Kidney glomerular epithelial cell (primary cell): ENCODE results near the gene H2BK1.
A peak's percentile ranks its signal among the peaks of the same experiment; 100 is the strongest.

Experiments used
- DNase-seq: peaks from one replicate; lab custom pipeline; 2025; lab: John Stamatoyannopoulos, UW

The H2BK1 gene

DNA sequence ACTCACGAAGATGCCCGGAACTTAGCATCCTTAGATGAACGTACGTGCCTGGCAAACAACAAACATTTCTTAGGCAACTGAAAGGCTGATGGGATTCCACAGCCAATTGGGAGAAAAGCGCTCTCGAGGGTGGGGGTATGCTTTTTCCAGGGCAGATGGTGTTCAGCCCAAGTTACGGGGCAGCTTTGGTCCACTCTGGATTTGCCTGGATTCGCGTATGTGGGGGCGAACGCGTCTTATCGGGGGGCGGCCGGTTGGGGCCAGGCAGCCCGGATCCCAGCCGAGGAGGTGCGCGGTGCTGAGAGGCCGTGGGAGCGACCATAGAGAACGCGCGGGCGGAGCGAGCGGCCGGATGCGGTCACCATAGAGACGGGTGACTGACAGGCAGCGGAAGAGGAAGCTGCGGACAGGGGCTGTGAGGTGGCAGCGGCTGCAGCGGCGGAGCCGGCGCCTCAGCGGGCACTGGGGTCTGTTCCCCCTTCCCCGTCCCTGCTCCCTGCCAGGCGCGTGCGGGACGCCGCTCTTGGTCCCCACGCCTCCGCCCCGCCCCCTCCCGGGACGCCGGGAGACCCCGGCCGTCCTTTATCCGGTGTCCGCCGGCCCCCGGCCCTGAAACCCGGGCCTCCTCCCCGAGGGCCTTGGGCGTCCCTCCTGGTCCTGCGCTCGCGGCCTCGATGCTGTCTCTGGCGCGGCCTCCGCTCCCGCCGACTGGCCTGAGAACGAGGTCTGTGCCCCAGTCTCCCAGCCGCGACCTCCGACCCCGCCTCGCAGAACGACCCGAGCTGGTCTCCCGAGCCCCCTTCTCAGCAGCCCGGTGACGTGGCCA is 22.0 kb upstream of the H2BK1 start, which contains the start of gene CHPF2:
TSS of gene CHPF2 (plus strand) at position 393 of the 826 bp plus-strand sequence. CDS start 1,529 bp downstream, outside the sequence.
- DNase-seq = peak; percentile 55

- DNase-seq = no peak
These were observed 20.8 kb upstream of the H2BK1 start for GRCh38 chr7:151231080-151231479.

DNA sequence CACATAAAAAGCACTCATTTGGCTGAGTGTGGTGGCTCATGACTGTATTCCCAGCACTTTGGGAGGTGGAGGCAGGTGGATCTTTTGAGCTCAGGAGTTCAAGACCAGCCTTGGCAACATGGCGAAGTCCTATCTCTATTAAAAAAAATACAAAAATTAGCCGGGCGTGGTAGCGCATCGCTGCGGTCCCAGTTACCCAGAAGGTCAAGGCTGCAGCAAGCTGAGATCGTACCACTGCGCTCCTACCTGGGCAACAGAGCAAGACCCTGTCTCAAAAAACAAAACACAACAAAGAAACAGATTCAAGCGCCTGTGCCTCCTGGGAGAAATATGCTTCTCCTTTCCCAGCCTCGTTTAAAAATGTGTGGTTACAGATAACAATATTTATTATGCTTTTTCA is 19.0 kb upstream of the H2BK1 start:
- no peak for DNase-seq

GRCh38 chr7:151228024-151228866 is 18.0 kb upstream of the H2BK1 start:
- DNase-seq = no peak

GRCh38 chr7:151226875-151227782 is 16.8 kb upstream of the H2BK1 start, which contains the start of gene ABCF2:
Gene ABCF2, minus strand, starts transcription at chr7:151227205. Its CDS starts 747 bp downstream, at chr7:151226458.
- DNase-seq = peak; percentile 94

DNA sequence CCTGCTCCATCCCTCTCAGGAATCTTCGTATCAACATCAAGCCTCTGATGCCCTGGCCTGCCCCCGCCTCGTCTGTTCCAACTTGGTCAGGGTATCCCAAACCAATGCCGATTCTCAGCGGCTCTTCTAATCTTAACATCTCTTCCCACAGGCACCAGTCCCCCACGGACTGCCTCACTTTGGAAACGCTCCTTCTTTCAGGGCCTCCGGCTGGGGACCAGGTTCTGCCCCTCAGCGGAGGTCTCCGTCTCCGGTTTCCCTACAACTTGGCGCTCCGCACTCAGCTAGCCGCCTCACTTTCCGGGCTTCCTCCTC is 16.2 kb upstream of the H2BK1 start:
- DNase-seq = no peak

DNA sequence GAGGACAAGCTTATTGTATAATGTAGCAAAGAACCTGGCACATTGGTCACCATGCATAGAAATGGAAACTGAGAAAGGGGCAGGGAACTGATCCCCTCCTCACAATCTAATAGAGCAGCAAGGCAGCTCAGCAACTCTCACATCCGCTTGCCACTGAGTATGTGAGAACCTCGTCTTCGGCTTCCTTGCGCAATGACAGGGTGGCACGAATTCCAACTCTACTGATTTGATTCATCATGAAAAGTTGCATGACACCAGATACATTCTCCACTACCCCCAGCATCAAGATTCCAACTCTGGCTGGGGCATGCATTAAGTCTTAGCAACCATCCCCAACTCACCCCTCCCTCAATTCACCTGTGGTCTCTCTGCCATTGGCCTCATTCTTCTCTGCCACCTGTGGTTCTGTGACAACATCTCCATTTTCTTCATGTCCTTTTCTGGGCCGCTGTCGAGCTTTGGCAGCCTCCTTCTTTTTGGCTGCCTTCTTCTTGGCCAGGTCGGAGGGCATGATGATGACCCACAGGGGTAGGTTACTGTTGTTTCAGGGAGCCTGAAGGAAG is 15.7 kb upstream of the H2BK1 start:
- DNase-seq = no peak

DNA sequence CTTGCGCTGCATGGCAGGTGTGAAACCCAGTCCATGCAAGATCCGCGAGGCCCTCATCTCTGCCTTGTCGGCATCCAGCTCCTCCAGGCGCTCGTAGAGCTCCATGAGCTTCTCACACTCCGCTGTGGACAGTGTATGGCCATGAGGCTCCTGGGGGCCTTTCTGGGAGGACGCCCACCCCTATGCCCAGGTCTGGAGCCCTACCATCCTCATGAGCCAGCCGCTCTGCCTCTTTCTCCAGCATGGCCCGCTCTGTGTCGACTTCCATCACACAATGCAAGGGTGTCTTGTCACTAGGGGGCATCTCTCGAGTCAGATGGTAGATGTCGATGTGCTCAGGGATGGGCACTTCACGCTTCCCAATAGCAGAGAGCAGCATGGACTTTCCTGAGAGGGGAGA is 13.4 kb upstream of the H2BK1 start:
- no peak for DNase-seq

DNA sequence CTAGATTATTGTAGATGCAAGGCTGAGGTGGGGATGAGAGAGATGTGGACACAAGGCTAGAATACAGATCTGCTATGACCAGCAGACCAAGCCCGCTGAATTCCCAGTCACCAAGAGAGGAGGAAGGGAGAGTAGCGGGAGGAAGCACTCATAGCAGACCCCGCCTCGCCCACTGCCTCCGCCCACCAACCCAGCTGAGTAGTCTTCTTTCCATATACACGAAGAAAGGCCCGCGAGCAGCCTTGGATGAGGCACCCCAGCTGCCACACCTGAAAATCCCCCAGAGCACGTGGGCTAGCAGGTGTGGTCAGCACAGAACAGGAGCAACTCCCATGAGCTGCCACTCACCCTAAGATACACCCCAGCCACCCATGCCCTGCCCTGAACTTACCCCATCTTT is 7.9 kb upstream of the H2BK1 start:
- DNase-seq = no peak

- DNase-seq = no peak
These were observed 5.1 kb upstream of the H2BK1 start for GRCh38 chr7:151215396-151215795.

DNA sequence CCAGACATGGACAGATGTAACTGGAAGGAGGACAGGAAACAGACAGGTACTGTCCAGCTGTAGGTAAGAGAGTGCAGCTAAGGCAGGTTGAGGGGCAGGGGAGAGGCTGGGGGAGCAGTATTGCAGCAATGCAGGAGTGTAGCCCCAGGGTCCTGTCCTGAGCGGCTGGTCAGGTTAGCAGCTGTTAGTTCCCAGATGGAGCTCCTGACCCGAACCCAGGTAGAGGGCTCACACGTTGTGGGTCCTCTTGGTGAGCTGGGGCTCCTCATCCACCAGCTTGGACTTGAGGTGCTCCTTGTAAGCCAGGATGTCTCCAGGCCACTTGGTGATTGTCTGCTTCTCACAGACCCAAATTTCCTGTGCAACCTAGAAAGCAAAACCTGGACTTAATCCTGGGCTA is 3.5 kb upstream of the H2BK1 start:
- no peak for DNase-seq

- no peak for DNase-seq
These were observed 2.3 kb upstream of the H2BK1 start for GRCh38 chr7:151212626-151213025.

GRCh38 chr7:151211155-151211772 is 976 bp upstream of the H2BK1 start:
- no peak for DNase-seq

GRCh38 chr7:151209588-151209987 is 700 bp downstream of the H2BK1 start:
- no peak for DNase-seq

GRCh38 chr7:151208253-151208862 is 1.9 kb downstream of the H2BK1 start:
- DNase-seq = no peak

DNA sequence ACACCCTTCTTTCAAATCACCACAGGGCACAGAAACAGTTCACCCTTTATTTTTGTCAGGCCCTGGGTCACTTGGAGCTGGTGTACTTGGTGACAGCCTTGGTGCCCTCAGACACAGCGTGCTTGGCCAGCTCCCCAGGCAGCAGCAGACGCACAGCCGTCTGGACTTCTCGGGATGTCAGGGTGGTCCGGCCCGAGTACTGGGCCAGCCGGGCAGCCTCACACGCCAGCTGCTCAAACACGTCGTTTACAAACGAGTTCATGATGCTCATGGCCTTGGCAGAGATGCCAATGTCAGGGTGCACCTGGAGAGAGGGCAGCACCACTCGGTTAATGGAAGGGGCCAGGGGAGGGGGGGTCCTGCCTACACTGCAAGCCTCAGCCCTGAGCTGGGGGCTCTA is 2.5 kb downstream of the H2BK1 start:
- no peak for DNase-seq

GRCh38 chr7:151207315-151207714 is 3.0 kb downstream of the H2BK1 start:
- no peak for DNase-seq

DNA sequence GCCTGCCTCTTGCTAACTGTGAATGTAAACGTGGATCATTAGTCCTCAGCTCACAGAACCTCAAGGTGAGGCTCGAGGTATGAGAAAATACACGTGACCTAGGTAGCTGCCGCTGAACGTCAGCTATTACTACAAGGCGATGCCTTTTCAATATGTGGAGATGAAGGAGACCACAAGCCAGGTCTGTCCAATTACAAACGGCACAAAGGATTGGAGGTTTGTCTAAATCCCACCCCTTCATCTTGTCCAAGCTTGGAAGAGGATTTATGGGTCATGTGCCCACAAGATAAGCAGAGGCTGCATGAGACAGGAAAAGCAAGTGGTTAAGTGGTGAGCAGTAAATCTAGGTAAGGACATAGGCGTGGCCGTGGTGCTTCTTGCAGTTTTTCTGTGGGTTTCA is 3.4 kb downstream of the H2BK1 start:
- DNase-seq = no peak

- DNase-seq = no peak
These were observed 4.6 kb downstream of the H2BK1 start for GRCh38 chr7:151205730-151206129.

DNA sequence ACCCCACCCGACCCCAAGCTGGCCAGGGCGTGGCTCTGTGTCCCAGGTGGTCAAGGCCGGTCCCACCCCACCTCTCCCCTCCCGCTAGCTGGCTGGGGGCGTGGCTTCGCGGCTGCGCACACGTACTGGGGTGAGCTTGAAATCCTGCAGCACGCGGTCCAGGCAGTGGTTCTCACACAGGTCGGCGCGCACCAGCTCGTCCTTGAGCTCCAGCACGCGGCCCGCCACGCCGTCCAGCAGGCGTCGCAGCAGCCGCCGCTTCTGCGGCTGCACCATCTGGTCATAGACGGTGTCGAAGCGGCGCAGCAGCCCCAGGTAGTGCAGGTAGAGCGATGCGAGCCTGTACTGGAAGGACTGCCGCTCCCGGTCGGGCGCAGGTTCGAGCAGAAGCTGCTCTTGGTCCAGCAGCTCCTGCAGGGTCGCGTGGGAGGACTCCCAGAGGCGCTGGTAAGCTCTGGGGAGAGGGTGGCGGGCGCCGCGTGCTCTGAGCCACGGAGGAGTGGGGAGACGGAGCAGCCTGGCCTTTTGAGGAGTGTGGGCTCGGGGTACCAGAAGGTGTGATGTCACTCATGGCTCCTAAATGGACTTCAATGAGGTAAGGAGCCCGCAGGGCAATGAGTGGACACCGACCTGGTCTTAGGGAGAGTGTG is 5.8 kb downstream of the H2BK1 start:
- DNase-seq = no peak
